GM23338 (cell line): Measurements from ENCODE around the gene SLC38A9. TPM values are rescaled to one million over a fixed set of nuclear protein-coding genes. Genes with fewer than 3 reads are reported as not detected.

Experiments
- ATAC-seq: fragments of 200-7000 bp; cut with Tn5 transposase; 3 replicates; pipeline ENCODE4 v1.9.1; 2020
- DNase-seq: peaks from one replicate; pipeline ENCODE4 v3.0.0-alpha.2; 2015; ENCODE audit warnings: low spot score
- H2AFZ ChIP-seq: fragments of 200-600 bp; sonication (generic); 2 replicates; pipeline ENCODE4 v1.8.0; 2016; ENCODE audit warnings: antibody characterized with exemption, mild to moderate bottlenecking, moderate library complexity
- H3F3A ChIP-seq: fragments of 200-600 bp; sonication (generic); replicated peaks from 2 replicates; pipeline ENCODE4 v1.8.0; 2017; ENCODE audit warnings: antibody characterized with exemption, mixed run types, low read depth
- H3K27ac ChIP-seq: fragments of 200-600 bp; sonication (generic); 2 replicates; pipeline ENCODE4 v1.6.1; 2016; ENCODE audit warnings: low read depth
- H3K27me3 ChIP-seq: fragments of 200-600 bp; sonication (generic); 2 replicates; pipeline ENCODE4 v1.8.0; 2016; ENCODE audit warnings: mild to moderate bottlenecking, mixed run types, moderate library complexity; ENCODE audit not compliant: insufficient read depth
- H3K36me3 ChIP-seq: fragments of 200-600 bp; sonication (generic); 2 replicates; pipeline ENCODE4 v1.8.0; 2016; ENCODE audit warnings: mild to moderate bottlenecking; ENCODE audit not compliant: insufficient read depth
- H3K4me1 ChIP-seq: fragments of 200-600 bp; sonication (generic); 2 replicates; pipeline ENCODE4 v1.8.0; 2016; ENCODE audit warnings: mild to moderate bottlenecking, moderate library complexity; ENCODE audit not compliant: insufficient read depth
- H3K4me2 ChIP-seq: fragments of 200-600 bp; sonication (generic); 2 replicates; pipeline ENCODE4 v1.7.1; 2017; ENCODE audit warnings: mixed run types
- H3K4me3 ChIP-seq: fragments of 200-600 bp; sonication (generic); 2 replicates; pipeline ENCODE4 v1.6.1; 2016; ENCODE audit warnings: mixed run types
- H3K79me2 ChIP-seq: fragments of 200-600 bp; sonication (generic); replicated peaks from 2 replicates; pipeline ENCODE4 v1.8.0; 2017; ENCODE audit warnings: mild to moderate bottlenecking; ENCODE audit not compliant: insufficient read depth
- H3K9me2 ChIP-seq: fragments of 200-600 bp; sonication (generic); 2 replicates; pipeline ENCODE4 v1.8.0; 2017; ENCODE audit not compliant: insufficient read depth
- H4K20me1 ChIP-seq: fragments of 200-600 bp; sonication (generic); replicated peaks from 2 replicates; pipeline ENCODE4 v1.8.0; 2017; ENCODE audit warnings: mild to moderate bottlenecking; ENCODE audit not compliant: insufficient read depth
- H3K27ac Mint-ChIP-seq: 2 replicates; pipeline ENCODE4 v1.8.0; 2020; ENCODE audit warnings: inconsistent platforms, mild to moderate bottlenecking, moderate library complexity, mixed read lengths
- H3K27me3 Mint-ChIP-seq: 3 replicates; pipeline ENCODE4 v1.8.0; 2022; ENCODE audit warnings: low read depth, mild to moderate bottlenecking, moderate library complexity, mixed read lengths, inconsistent platforms; ENCODE audit not compliant: insufficient read depth, poor library complexity
- H3K36me3 Mint-ChIP-seq: 3 replicates; pipeline ENCODE4 v1.8.0; 2021; ENCODE audit warnings: low read depth, mild to moderate bottlenecking, inconsistent platforms, moderate library complexity, mixed read lengths
- H3K4me1 Mint-ChIP-seq: 3 replicates; pipeline ENCODE4 v1.8.0; 2020; ENCODE audit warnings: mild to moderate bottlenecking, inconsistent platforms, mixed read lengths
- H3K4me3 Mint-ChIP-seq: 3 replicates; pipeline ENCODE4 v1.8.0; 2021; ENCODE audit warnings: moderate library complexity, mild to moderate bottlenecking, inconsistent platforms, mixed read lengths
- H3K9me3 Mint-ChIP-seq: 3 replicates; pipeline ENCODE4 v1.8.0; 2020; ENCODE audit warnings: moderate library complexity, mild to moderate bottlenecking, inconsistent platforms, mixed read lengths
- EZH2 ChIP-seq: fragments of 200-600 bp; sonication (generic); IDR thresholded peaks from one replicate; pipeline ENCODE4 v1.8.0; 2017; ENCODE audit warnings: antibody characterized with exemption, mild to moderate bottlenecking, low read depth; ENCODE audit not compliant: unreplicated experiment
- EZH2phosphoT487 ChIP-seq: fragments of 200-600 bp; sonication (generic); IDR thresholded peaks from one replicate; pipeline ENCODE4 v1.8.1; 2018; ENCODE audit warnings: antibody characterized with exemption; ENCODE audit not compliant: unreplicated experiment
- JUNB ChIP-seq: IDR thresholded peaks from one replicate; pipeline ENCODE4 v1.6.1; 2016; ENCODE audit warnings: antibody characterized with exemption; ENCODE audit not compliant: unreplicated experiment
- POLR2AphosphoS5 ChIP-seq: IDR thresholded peaks from 2 replicates; pipeline ENCODE4 v1.6.1; 2016; ENCODE audit warnings: antibody characterized with exemption, low read depth
- STAT1 ChIP-seq: IDR thresholded peaks from one replicate; pipeline ENCODE4 v1.6.1; 2016; ENCODE audit warnings: antibody characterized with exemption; ENCODE audit not compliant: unreplicated experiment
- ZNF114 ChIP-seq: fragments of 250-450 bp; sonication (Bioruptor Pico); IDR thresholded peaks from 2 replicates; pipeline ENCODE4 v1.5.0; 2020; ENCODE audit warnings: mild to moderate bottlenecking, moderate library complexity
- polyA plus RNA-seq: library from polyadenylated mRNA; unstranded; fragments of >200 nt; fragmentation: Nextera tagmentation; extraction: Ambion mirVana; gene quantifications from 2 replicates; pipeline ENCODE4 v1.2.1, GENCODE V29; 2016
- total RNA-seq: library from RNA; depleted of rRNA; stranded (reverse); fragments of >200 nt; shearing (Covaris generic); gene quantifications from 2 replicates; pipeline ENCODE4 v1.2.3, GENCODE V29; 2014
- TF ChIP-seq, protein P1 (sequence below), 2 experiments: fragments of 200-600 bp in 1 of 2; sonication (generic) in 1 of 2; conservative IDR thresholded peaks; 2 replicates each; pipeline versions ENCODE4 v1.5.1 to v1.6.1; 2016 to 2017; ENCODE audit warnings: antibody characterized with exemption in 2 of 2, low read depth in 2 of 2, mild to moderate bottlenecking in 2 of 2, moderate library complexity in 1 of 2
- TF ChIP-seq, protein P2 (sequence below): fragments of 250-450 bp; sonication (Bioruptor Pico); IDR thresholded peaks from 2 replicates; pipeline ENCODE4 v1.5.0; 2020; ENCODE audit warnings: mild to moderate bottlenecking, moderate library complexity

Gene SLC38A9
- total and polyA plus RNA-seq, 2 experiments from 2014 or later: 30.8 to 64.8 TPM

DNA sequence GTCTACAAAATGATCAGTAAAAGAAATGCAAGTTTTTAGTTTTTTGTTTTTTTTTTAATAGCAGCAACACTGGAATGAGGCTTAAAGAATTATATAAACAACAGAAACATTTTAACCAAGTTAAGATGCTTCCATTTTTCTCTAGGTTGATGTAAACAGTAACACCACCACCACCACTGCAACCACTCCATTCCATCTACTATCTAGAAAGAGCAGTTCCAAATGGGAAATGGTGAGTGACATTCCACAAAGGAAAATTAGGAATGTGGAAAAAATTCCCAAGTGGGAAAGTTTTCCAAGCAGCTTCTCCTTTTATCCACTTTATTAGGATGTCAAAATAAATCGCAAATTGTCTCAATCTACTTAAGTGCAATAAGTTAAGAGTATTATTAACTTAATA is 32.6 kb downstream of the SLC38A9 start:
- Histone ChIP-seq H2AFZ (no peak overlapping the region), H3K4me2 (no peak overlapping the region), H3K4me3 (no peak overlapping the region), H3K9me2 (no peaks in the 10 kb centered on the region), H3F3A (no peaks in the 10 kb centered on the region), H3K27me3 (no peaks in the 10 kb centered on the region), H3K27ac (no peak overlapping the region), H3K4me1 (no peaks in the 10 kb centered on the region), H3K79me2 (no peaks in the 10 kb centered on the region), H4K20me1 (no peaks in the 10 kb centered on the region), H3K36me3 (no peaks in the 10 kb centered on the region)
- no peak overlapping the region for H3K4me3 Mint-ChIP-seq
- H3K27me3 Mint-ChIP-seq: peaks cover 3% of the 10 kb centered on the region
- TF ChIP-seq EZH2 (no peak), EZH2phosphoT487 (no peak), ZNF114 (no peak), STAT1 (no peak)
- H3K4me1 Mint-ChIP-seq: peaks cover 6% of the 10 kb centered on the region; the same call in 2 of the 3 replicates
- DNase-seq (no peak), ATAC-seq (no peak)
- no peaks in the 10 kb centered on the region for H3K36me3 Mint-ChIP-seq
- H3K9me3 Mint-ChIP-seq: no peaks in the 10 kb centered on the region
- H3K27ac Mint-ChIP-seq: no peak overlapping the region

DNA sequence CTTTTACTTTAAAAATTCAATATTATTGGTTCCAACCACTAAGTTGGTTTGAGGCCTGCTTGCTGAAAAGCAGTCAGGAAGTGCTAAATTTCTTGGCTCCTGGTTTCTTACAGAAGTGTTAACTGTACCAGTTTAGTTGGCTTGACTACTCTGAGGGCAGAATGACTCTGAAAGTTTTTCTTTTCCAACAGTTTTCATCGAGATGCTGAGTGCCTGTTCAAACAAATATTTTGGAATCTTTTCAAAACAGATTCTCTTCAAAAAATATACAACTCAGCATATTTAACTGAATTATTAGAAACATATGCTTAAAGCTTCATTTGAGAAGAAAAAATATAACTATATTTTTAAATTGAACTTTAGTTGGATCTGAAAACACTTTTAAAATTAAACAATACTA is 37.0 kb downstream of the SLC38A9 start:
- Mint-ChIP-seq H3K27me3 (no peaks in the 10 kb centered on the region), H3K4me1 (no peaks in the 10 kb centered on the region), H3K36me3 (peaks cover 9% of the 10 kb centered on the region; the same call in 2 of the 3 replicates), H3K4me3 (no peak overlapping the region), H3K9me3 (no peaks in the 10 kb centered on the region), H3K27ac (no peak overlapping the region)
- Histone ChIP-seq H3K4me1 (no peaks in the 10 kb centered on the region), H3F3A (no peaks in the 10 kb centered on the region), H3K4me2 (no peak overlapping the region), H2AFZ (no peak overlapping the region), H3K27ac (no peak overlapping the region), H3K4me3 (no peak overlapping the region), H3K27me3 (no peaks in the 10 kb centered on the region), H3K79me2 (no peaks in the 10 kb centered on the region), H3K36me3 (no peaks in the 10 kb centered on the region), H4K20me1 (no peaks in the 10 kb centered on the region), H3K9me2 (no peaks in the 10 kb centered on the region)
- TF ChIP-seq ZNF114: no peak
- TF ChIP-seq STAT1: no peak
- no peak for TF ChIP-seq JUNB
- TF ChIP-seq POLR2AphosphoS5: no peak
- TF ChIP-seq, protein P1, sequence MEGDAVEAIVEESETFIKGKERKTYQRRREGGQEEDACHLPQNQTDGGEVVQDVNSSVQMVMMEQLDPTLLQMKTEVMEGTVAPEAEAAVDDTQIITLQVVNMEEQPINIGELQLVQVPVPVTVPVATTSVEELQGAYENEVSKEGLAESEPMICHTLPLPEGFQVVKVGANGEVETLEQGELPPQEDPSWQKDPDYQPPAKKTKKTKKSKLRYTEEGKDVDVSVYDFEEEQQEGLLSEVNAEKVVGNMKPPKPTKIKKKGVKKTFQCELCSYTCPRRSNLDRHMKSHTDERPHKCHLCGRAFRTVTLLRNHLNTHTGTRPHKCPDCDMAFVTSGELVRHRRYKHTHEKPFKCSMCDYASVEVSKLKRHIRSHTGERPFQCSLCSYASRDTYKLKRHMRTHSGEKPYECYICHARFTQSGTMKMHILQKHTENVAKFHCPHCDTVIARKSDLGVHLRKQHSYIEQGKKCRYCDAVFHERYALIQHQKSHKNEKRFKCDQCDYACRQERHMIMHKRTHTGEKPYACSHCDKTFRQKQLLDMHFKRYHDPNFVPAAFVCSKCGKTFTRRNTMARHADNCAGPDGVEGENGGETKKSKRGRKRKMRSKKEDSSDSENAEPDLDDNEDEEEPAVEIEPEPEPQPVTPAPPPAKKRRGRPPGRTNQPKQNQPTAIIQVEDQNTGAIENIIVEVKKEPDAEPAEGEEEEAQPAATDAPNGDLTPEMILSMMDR (conservative IDR thresholded peaks at IDR 0.05; ENCODE audit: low read depth in 2 of 2): no peak
- no peak for DNase-seq
- ATAC-seq: no peak

DNA sequence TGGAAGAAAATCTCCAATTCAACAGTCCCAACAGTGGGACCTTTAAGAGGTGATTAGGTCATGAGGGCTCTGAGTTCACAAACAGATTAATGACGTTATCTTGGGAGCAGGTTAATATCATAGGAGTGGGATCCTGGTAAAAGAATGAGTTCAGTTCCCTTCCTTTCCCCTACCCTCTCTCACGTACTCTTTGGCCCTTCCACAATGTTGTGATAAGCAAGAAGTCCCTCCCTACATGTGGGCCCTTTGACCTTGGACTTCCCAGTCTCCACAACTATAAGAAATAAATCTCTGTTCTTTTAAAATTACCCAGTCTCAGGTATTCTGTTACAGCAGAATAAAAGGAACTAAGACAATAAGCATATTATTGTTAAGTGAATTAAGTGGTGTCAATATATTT is 37.8 kb downstream of the SLC38A9 start:
- H3K4me3 Mint-ChIP-seq: no peak overlapping the region

More for the DNA sequence above, 37.8 kb downstream of the SLC38A9 start:
- H3K4me2 ChIP-seq: no peak overlapping the region
- no peaks in the 10 kb centered on the region for H3K4me1 Mint-ChIP-seq
- no peaks in the 10 kb centered on the region for H3K4me1 ChIP-seq
- no peaks in the 10 kb centered on the region for H3K9me2 ChIP-seq
- H3K9me3 Mint-ChIP-seq: no peaks in the 10 kb centered on the region
- H3K27ac ChIP-seq: no peak overlapping the region
- H3K36me3 Mint-ChIP-seq: peaks cover 9% of the 10 kb centered on the region; the same call in 2 of the 3 replicates
- no peak overlapping the region for H3K4me3 ChIP-seq
- H2AFZ ChIP-seq: no peak overlapping the region
- H3K36me3 ChIP-seq: no peaks in the 10 kb centered on the region
- DNase-seq (no peak), ATAC-seq (no peak)
- no peaks in the 10 kb centered on the region for H3F3A ChIP-seq
- no peaks in the 10 kb centered on the region for H3K79me2 ChIP-seq
- no peaks in the 10 kb centered on the region for H3K27me3 ChIP-seq
- H4K20me1 ChIP-seq: no peaks in the 10 kb centered on the region
- TF ChIP-seq POLR2AphosphoS5 (no peak), EZH2 (no peak), ZNF114 (no peak)
- TF ChIP-seq, protein P2, sequence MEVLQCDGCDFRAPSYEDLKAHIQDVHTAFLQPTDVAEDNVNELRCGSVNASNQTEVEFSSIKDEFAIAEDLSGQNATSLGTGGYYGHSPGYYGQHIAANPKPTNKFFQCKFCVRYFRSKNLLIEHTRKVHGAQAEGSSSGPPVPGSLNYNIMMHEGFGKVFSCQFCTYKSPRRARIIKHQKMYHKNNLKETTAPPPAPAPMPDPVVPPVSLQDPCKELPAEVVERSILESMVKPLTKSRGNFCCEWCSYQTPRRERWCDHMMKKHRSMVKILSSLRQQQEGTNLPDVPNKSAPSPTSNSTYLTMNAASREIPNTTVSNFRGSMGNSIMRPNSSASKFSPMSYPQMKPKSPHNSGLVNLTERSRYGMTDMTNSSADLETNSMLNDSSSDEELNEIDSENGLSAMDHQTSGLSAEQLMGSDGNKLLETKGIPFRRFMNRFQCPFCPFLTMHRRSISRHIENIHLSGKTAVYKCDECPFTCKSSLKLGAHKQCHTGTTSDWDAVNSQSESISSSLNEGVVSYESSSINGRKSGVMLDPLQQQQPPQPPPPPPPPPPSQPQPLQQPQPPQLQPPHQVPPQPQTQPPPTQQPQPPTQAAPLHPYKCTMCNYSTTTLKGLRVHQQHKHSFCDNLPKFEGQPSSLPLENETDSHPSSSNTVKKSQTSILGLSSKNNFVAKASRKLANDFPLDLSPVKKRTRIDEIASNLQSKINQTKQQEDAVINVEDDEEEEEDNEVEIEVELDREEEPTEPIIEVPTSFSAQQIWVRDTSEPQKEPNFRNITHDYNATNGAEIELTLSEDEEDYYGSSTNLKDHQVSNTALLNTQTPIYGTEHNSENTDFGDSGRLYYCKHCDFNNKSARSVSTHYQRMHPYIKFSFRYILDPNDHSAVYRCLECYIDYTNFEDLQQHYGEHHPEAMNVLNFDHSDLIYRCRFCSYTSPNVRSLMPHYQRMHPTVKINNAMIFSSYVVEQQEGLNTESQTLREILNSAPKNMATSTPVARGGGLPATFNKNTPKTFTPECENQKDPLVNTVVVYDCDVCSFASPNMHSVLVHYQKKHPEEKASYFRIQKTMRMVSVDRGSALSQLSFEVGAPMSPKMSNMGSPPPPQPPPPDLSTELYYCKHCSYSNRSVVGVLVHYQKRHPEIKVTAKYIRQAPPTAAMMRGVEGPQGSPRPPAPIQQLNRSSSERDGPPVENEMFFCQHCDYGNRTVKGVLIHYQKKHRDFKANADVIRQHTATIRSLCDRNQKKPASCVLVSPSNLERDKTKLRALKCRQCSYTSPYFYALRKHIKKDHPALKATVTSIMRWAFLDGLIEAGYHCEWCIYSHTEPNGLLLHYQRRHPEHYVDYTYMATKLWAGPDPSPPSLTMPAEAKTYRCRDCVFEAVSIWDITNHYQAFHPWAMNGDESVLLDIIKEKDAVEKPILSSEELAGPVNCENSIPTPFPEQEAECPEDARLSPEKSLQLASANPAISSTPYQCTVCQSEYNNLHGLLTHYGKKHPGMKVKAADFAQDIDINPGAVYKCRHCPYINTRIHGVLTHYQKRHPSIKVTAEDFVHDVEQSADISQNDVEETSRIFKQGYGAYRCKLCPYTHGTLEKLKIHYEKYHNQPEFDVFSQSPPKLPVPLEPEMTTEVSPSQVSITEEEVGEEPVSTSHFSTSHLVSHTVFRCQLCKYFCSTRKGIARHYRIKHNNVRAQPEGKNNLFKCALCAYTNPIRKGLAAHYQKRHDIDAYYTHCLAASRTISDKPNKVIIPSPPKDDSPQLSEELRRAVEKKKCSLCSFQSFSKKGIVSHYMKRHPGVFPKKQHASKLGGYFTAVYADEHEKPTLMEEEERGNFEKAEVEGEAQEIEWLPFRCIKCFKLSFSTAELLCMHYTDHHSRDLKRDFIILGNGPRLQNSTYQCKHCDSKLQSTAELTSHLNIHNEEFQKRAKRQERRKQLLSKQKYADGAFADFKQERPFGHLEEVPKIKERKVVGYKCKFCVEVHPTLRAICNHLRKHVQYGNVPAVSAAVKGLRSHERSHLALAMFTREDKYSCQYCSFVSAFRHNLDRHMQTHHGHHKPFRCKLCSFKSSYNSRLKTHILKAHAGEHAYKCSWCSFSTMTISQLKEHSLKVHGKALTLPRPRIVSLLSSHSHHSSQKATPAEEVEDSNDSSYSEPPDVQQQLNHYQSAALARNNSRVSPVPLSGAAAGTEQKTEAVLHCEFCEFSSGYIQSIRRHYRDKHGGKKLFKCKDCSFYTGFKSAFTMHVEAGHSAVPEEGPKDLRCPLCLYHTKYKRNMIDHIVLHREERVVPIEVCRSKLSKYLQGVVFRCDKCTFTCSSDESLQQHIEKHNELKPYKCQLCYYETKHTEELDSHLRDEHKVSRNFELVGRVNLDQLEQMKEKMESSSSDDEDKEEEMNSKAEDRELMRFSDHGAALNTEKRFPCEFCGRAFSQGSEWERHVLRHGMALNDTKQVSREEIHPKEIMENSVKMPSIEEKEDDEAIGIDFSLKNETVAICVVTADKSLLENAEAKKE (CRISPR knock-in tag): no peak
- H3K27ac Mint-ChIP-seq: no peak overlapping the region
- no peaks in the 10 kb centered on the region for H3K27me3 Mint-ChIP-seq
